CD14-positive monocyte (primary cell): ENCODE data around the gene LEUTX. TPM values are rescaled to one million over a fixed set of nuclear protein-coding genes. Genes with fewer than 3 reads are reported as not detected.

Experiments used
- DNase-seq, 3 donors: peaks; one replicate each; pipeline ENCODE4 v3.0.0-alpha.2; 2011 to 2022
- H2AFZ ChIP-seq: 2 replicates; pipeline ENCODE4 v1.6.0; 2012; ENCODE audit warnings: mild to moderate bottlenecking, low read depth, low read length, inconsistent platforms; ENCODE audit not compliant: insufficient read depth, poor library complexity, severe bottlenecking
- H3K27ac ChIP-seq, 2 donors: 1 replicate in 1 of 2; 2 replicates in 1 of 2; pipeline ENCODE4 v1.5.1; 2012 to 2013; ENCODE audit warnings: low read length in 2 of 2, control low read depth in 1 of 2, inconsistent platforms in 1 of 2, low read depth in 1 of 2, mild to moderate bottlenecking in 1 of 2
- H3K27me3 ChIP-seq, 2 donors: one replicate each; pipeline versions ENCODE4 v1.6.0 to v1.6.1; 2011 to 2013; ENCODE audit warnings: low read length in 2 of 2; ENCODE audit not compliant: control insufficient read depth in 2 of 2, insufficient read depth in 2 of 2
- H3K36me3 ChIP-seq, 2 donors: replicated peaks in 1 of 2; 1 replicate in 1 of 2; 2 replicates in 1 of 2; pipeline versions ENCODE4 v1.5.1 to v1.6.1; 2012 to 2013; ENCODE audit warnings: low read length in 2 of 2, control low read depth in 1 of 2, inconsistent platforms in 1 of 2, mild to moderate bottlenecking in 1 of 2; ENCODE audit not compliant: insufficient read depth in 2 of 2, control insufficient read depth in 1 of 2
- H3K4me1 ChIP-seq, 2 donors: 1 replicate in 1 of 2; 2 replicates in 1 of 2; pipeline versions ENCODE4 v1.5.1 to v1.6.1; 2012 to 2013; ENCODE audit warnings: low read length in 2 of 2, control low read depth in 1 of 2, inconsistent platforms in 1 of 2, mild to moderate bottlenecking in 1 of 2, moderate library complexity in 1 of 2; ENCODE audit not compliant: insufficient read depth in 2 of 2, control insufficient read depth in 1 of 2
- H3K4me2 ChIP-seq: replicated peaks from 2 replicates; pipeline ENCODE3; 2012; ENCODE audit warnings: low read length, moderate library complexity, mild to moderate bottlenecking; ENCODE audit not compliant: poor library complexity, severe bottlenecking; ENCODE audit errors: extremely low read depth
- H3K4me3 ChIP-seq, 3 experiments: fragments of 200-600 bp in 1 of 3; sonication (generic) in 1 of 3; replicated peaks in 1 of 3; 1 replicate in 2 of 3; 2 replicates in 1 of 3; pipeline ENCODE4 v1.5.1; 2011 to 2013; ENCODE audit warnings: low read length in 3 of 3, mild to moderate bottlenecking in 3 of 3, control low read depth in 2 of 3, low read depth in 2 of 3, inconsistent platforms in 1 of 3, moderate library complexity in 1 of 3
- H3K79me2 ChIP-seq: 2 replicates; pipeline ENCODE4 v1.6.0; 2012; ENCODE audit warnings: mild to moderate bottlenecking, control low read depth, inconsistent platforms, low read length, moderate library complexity; ENCODE audit not compliant: insufficient read depth
- H3K9ac ChIP-seq: 2 replicates; pipeline ENCODE4 v1.6.0; 2017; ENCODE audit warnings: low read length, mild to moderate bottlenecking; ENCODE audit not compliant: insufficient read depth, poor library complexity, severe bottlenecking
- H3K9me3 ChIP-seq, 2 donors: replicated peaks in 1 of 2; 1 replicate in 1 of 2; 2 replicates in 1 of 2; pipeline versions ENCODE4 v1.5.1 to v1.6.1; 2012 to 2013; ENCODE audit warnings: low read length in 2 of 2, control low read depth in 1 of 2; ENCODE audit not compliant: control insufficient read depth in 1 of 2, insufficient read depth in 1 of 2
- H4K20me1 ChIP-seq: 2 replicates; pipeline ENCODE4 v1.6.0; 2012; ENCODE audit warnings: mild to moderate bottlenecking, low read length, control low read depth, moderate library complexity; ENCODE audit not compliant: insufficient read depth
- H3K27ac Mint-ChIP-seq, 7 donors: one replicate each; pipeline ENCODE4 v1.8.0; 2020; ENCODE audit warnings: mild to moderate bottlenecking in 7 of 7, mixed read lengths in 7 of 7, moderate library complexity in 6 of 7, inconsistent platforms in 2 of 7
- H3K27me3 Mint-ChIP-seq, 3 donors: one replicate each; pipeline ENCODE4 v1.8.0; 2021 to 2022; ENCODE audit warnings: low read depth in 3 of 3, mild to moderate bottlenecking in 3 of 3, mixed read lengths in 3 of 3, moderate library complexity in 3 of 3, inconsistent platforms in 1 of 3
- H3K36me3 Mint-ChIP-seq, 2 donors: one replicate each; pipeline ENCODE4 v1.8.0; 2020; ENCODE audit warnings: mixed read lengths in 2 of 2, inconsistent platforms in 1 of 2, mild to moderate bottlenecking in 1 of 2
- H3K4me1 Mint-ChIP-seq: one replicate; pipeline ENCODE4 v1.8.0; 2020; ENCODE audit warnings: mild to moderate bottlenecking, mixed read lengths
- H3K4me3 Mint-ChIP-seq, 2 donors: one replicate each; pipeline ENCODE4 v1.8.0; 2020; ENCODE audit warnings: mild to moderate bottlenecking in 2 of 2, mixed read lengths in 2 of 2, moderate library complexity in 1 of 2
- H3K9me3 Mint-ChIP-seq, 7 donors: one replicate each; pipeline ENCODE4 v1.8.0; 2020 to 2022; ENCODE audit warnings: mixed read lengths in 7 of 7, mild to moderate bottlenecking in 6 of 7, moderate library complexity in 6 of 7, inconsistent platforms in 2 of 7
- WGBS: methylation state at CpG from one replicate; pipeline ENCODE4 v1.1.5; 2013; ENCODE audit warnings: missing lambda C conversion rate; ENCODE audit not compliant: insufficient coverage; 5-methylcytosine and 5-hydroxymethylcytosine counted together
- intact Hi-C, 2 donors: fragments of 100-400 bp; cut with micrococcal nuclease; formaldehyde crosslinking; loops; one replicate each; pipeline versions ENCODE4 v1.15.0 to v1.15.1; 2023
- polyA plus RNA-seq, 3 donors: library from polyadenylated mRNA; depleted of rRNA in 1 of 3; unstranded in 2 of 3; stranded (reverse) in 1 of 3; fragments of 300-500 nt in 2 of 3; fragments of >200 nt in 1 of 3; fragmentation: Illumina TruSeq in 2 of 3; gene quantifications; 1 replicate in 2 of 3; 2 replicates in 1 of 3; pipeline ENCODE4 v1.2.3, GENCODE V29; 2012 to 2021
- TF ChIP-seq, protein P1 (sequence below): fragments of 200-600 bp; IDR thresholded peaks from one replicate; pipeline ENCODE4 v1.8.0; 2022; ENCODE audit warnings: antibody characterized with exemption, mild to moderate bottlenecking

Gene LEUTX
- polyA plus RNA-seq, 3 donors, result not detected

DNA sequence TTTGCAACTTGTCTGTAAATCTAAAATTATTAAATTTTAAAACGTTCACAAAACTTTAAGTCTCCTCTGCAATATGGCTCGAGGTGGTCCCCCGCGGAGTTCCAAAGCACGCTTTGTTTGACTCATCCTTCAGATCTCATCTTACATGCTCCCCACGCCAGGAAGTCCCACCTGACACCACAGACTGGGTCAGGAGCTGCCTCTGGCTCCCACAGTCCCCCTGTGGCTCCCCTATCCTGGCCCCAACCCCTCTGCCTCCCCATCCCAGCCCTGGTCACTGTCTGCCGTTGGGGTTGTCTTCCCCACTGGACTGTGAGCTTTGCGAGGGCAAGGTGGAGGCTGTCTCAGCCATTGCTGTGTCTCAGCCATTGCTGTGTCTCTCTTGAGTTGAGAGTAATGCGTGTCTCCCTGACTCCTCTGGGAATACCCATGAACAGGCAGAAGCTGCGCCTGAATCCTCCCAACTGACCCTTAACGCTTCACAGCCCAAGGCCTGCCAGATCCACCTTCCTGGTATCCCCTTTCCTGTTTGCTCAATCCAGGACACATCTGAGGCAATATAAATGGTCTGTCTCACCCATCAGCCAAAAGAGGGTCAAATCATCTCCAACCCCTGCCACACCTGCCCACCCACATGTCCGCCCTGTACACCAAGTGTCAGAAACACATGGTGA is 39.4 kb downstream of the LEUTX start:
- Histone ChIP-seq H3K9ac (no peak overlapping the region), H3K9me3 (no peaks in the 10 kb centered on the region), H3K79me2 (peaks cover 3% of the 10 kb centered on the region), H3K27me3 (no peaks in the 10 kb centered on the region), H3K27ac (no peak overlapping the region), H3K4me3 (no peak overlapping the region), H3K36me3 (peaks cover 0 to 8% of the 10 kb centered on the region in 2 donors), H2AFZ (no peak overlapping the region), H3K4me2 (no peak overlapping the region), H4K20me1 (no peaks in the 10 kb centered on the region), H3K4me1 (peaks cover 0 to under 1% of the 10 kb centered on the region in 2 donors)
- Mint-ChIP-seq H3K4me3 (no peak overlapping the region), H3K9me3 (peaks cover 0 to 3% (median 0%) of the 10 kb centered on the region in 7 donors), H3K27ac (peak overlapping the region in 3 of 7 donors; percentile 26 to 48 (median 32)), H3K36me3 (peaks cover 17 to 22% of the 10 kb centered on the region in 2 donors), H3K4me1 (peaks cover 11% of the 10 kb centered on the region), H3K27me3 (peaks cover 0 to 2% (median 0%) of the 10 kb centered on the region in 3 donors)
- WGBS, result 96% methylated on average over 12 of the region's 12 CpGs
- DNase-seq, result no peak
- intact Hi-C loops, result no loop called here
- TF ChIP-seq, protein P1, sequence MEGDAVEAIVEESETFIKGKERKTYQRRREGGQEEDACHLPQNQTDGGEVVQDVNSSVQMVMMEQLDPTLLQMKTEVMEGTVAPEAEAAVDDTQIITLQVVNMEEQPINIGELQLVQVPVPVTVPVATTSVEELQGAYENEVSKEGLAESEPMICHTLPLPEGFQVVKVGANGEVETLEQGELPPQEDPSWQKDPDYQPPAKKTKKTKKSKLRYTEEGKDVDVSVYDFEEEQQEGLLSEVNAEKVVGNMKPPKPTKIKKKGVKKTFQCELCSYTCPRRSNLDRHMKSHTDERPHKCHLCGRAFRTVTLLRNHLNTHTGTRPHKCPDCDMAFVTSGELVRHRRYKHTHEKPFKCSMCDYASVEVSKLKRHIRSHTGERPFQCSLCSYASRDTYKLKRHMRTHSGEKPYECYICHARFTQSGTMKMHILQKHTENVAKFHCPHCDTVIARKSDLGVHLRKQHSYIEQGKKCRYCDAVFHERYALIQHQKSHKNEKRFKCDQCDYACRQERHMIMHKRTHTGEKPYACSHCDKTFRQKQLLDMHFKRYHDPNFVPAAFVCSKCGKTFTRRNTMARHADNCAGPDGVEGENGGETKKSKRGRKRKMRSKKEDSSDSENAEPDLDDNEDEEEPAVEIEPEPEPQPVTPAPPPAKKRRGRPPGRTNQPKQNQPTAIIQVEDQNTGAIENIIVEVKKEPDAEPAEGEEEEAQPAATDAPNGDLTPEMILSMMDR, result no peak

DNA sequence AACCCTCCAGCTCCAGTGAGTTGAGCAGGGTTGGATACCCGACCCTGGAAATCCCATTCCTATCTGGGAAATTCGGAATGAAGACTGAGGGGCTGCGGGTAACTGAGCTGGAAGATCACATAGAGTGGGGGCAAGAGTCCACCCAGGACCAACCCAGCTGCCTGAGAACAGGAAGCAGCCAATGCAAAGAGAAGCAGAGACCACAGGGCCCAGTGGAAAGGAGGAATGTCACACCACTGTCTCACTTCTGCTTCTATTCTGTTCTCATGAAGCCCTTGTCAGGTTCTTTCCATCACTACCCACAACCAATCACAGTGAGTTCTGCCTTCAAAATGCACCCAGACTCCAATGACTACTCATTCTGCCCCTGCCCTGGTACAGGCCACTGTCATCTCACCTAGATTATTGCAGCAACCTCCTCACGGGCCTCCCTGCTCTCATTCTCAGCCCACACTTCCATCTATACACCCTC is 40.0 kb downstream of the LEUTX start:
- Histone ChIP-seq H3K27ac (no peak overlapping the region), H3K9me3 (no peaks in the 10 kb centered on the region), H3K9ac (no peak overlapping the region), H3K79me2 (peaks cover 3% of the 10 kb centered on the region), H3K4me1 (peaks cover 3 to 7% of the 10 kb centered on the region in 2 donors), H4K20me1 (no peaks in the 10 kb centered on the region), H3K36me3 (peaks cover 0 to 8% of the 10 kb centered on the region in 2 donors), H3K27me3 (no peaks in the 10 kb centered on the region), H2AFZ (no peak overlapping the region), H3K4me2 (no peak overlapping the region), H3K4me3 (no peak overlapping the region)
- WGBS, result 94% methylated on average over 4 of the region's 4 CpGs
- intact Hi-C loops, result no loop called here
- peaks cover 0 to 2% (median 0%) of the 10 kb centered on the region in 3 donors for H3K27me3 Mint-ChIP-seq
- peaks cover 17 to 21% of the 10 kb centered on the region in 2 donors for H3K36me3 Mint-ChIP-seq
- H3K4me3 Mint-ChIP-seq, result no peak overlapping the region
- peaks cover 11% of the 10 kb centered on the region for H3K4me1 Mint-ChIP-seq
- TF ChIP-seq, protein P1, result no peak
- peak overlapping the region in 1 of 7 donors; percentile 69 for H3K27ac Mint-ChIP-seq
- H3K9me3 Mint-ChIP-seq, result peaks cover 0 to 3% (median 0%) of the 10 kb centered on the region in 7 donors
- DNase-seq, result no peak
